Erythroblast (primary cell): ENCODE results near the gene HNRNPD.

ENCODE experiments used
- GATA1 ChIP-seq: IDR thresholded peaks from 2 replicates; pipeline ENCODE4 v1.6.1; 2011; ENCODE audit warnings: low read depth, mild to moderate bottlenecking, control low read depth, low read length, moderate library complexity
- POLR2A ChIP-seq: IDR thresholded peaks from 2 replicates; pipeline ENCODE4 v1.6.1; 2011; ENCODE audit warnings: mild to moderate bottlenecking, low read length

- TF ChIP-seq POLR2A (no peak), GATA1 (no peak)
Observed at GRCh38 chr4:82419451-82419850, 45.7 kb upstream of the HNRNPD start.
